HEK293 (cell line): ENCODE data around the gene ARL3.

ENCODE experiments used
- ELK4 ChIP-seq: IDR thresholded peaks from 2 replicates; pipeline ENCODE4 v1.6.1; 2011; ENCODE audit warnings: mild to moderate bottlenecking, low read depth, low read length, borderline replicate concordance
- GLIS1 ChIP-seq: fragments of 450-650 bp; formaldehyde crosslinking; IDR thresholded peaks from 2 replicates; pipeline ENCODE4 v1.5.1; 2016; ENCODE audit warnings: missing biosample characterization, missing genetic modification characterization
- IKZF3 ChIP-seq: fragments of 450-650 bp; IDR thresholded peaks from 2 replicates; pipeline ENCODE4 v1.5.0; 2018; ENCODE audit warnings: missing biosample characterization, mild to moderate bottlenecking, missing genetic modification characterization, moderate library complexity
- KLF1 ChIP-seq: fragments of 450-650 bp; formaldehyde crosslinking; IDR thresholded peaks from 2 replicates; pipeline ENCODE4 v1.5.1; 2016; ENCODE audit warnings: missing biosample characterization, missing genetic modification characterization
- KLF10 ChIP-seq: fragments of 450-650 bp; IDR thresholded peaks from 2 replicates; pipeline ENCODE4 v1.5.1; 2018; ENCODE audit warnings: missing biosample characterization, mild to moderate bottlenecking, missing genetic modification characterization
- KLF17 ChIP-seq: fragments of 450-650 bp; formaldehyde crosslinking; IDR thresholded peaks from 2 replicates; pipeline ENCODE4 v1.5.1; 2016; ENCODE audit warnings: missing biosample characterization, missing genetic modification characterization
- MYNN ChIP-seq: fragments of 450-650 bp; formaldehyde crosslinking; IDR thresholded peaks from 2 replicates; pipeline ENCODE4 v1.5.1; 2016; ENCODE audit warnings: missing biosample characterization, missing genetic modification characterization, borderline replicate concordance
- PRDM10 ChIP-seq: fragments of 450-650 bp; formaldehyde crosslinking; IDR thresholded peaks from 2 replicates; pipeline ENCODE4 v1.5.1; 2016; ENCODE audit warnings: missing biosample characterization, missing genetic modification characterization
- SETDB1 ChIP-seq: IDR thresholded peaks from one replicate; pipeline ENCODE4 v1.6.1; 2017; ENCODE audit warnings: mild to moderate bottlenecking, low read length, moderate library complexity, mixed read lengths; ENCODE audit not compliant: insufficient read length
- TRIM28 ChIP-seq: IDR thresholded peaks from 2 replicates; pipeline ENCODE4 v1.6.1; 2011; ENCODE audit warnings: low read length, control low read depth, borderline replicate concordance
- YY1 ChIP-seq: fragments of 450-650 bp; formaldehyde crosslinking; IDR thresholded peaks from 2 replicates; pipeline ENCODE4 v1.5.1; 2018; ENCODE audit warnings: missing biosample characterization, missing genetic modification characterization
- ZBTB17 ChIP-seq: fragments of 450-650 bp; formaldehyde crosslinking; IDR thresholded peaks from 2 replicates; pipeline ENCODE4 v1.5.1; 2016; ENCODE audit warnings: missing biosample characterization, missing genetic modification characterization
- ZNF114 ChIP-seq: fragments of 450-650 bp; formaldehyde crosslinking; IDR thresholded peaks from 2 replicates; pipeline ENCODE4 v1.5.0; 2017; ENCODE audit warnings: missing biosample characterization, missing genetic modification characterization
- ZNF280C ChIP-seq: fragments of 450-650 bp; formaldehyde crosslinking; IDR thresholded peaks from 2 replicates; pipeline ENCODE4 v1.5.1; 2016; ENCODE audit warnings: missing biosample characterization, missing genetic modification characterization
- ZNF335 ChIP-seq: fragments of 450-650 bp; formaldehyde crosslinking; conservative IDR thresholded peaks from 2 replicates; pipeline ENCODE4 v1.5.1; 2016; ENCODE audit warnings: missing biosample characterization, missing genetic modification characterization
- ZNF513 ChIP-seq: fragments of 450-650 bp; IDR thresholded peaks from 2 replicates; pipeline ENCODE4 v1.5.1; 2018; ENCODE audit warnings: missing biosample characterization, missing genetic modification characterization
- ZNF555 ChIP-seq: fragments of 450-650 bp; formaldehyde crosslinking; conservative IDR thresholded peaks from 2 replicates; pipeline ENCODE4 v1.5.1; 2017; ENCODE audit warnings: missing biosample characterization, mild to moderate bottlenecking, missing genetic modification characterization, inconsistent platforms
- ZNF585B ChIP-seq: fragments of 450-650 bp; formaldehyde crosslinking; IDR thresholded peaks from 2 replicates; pipeline ENCODE4 v1.5.1; 2016; ENCODE audit warnings: missing biosample characterization, missing genetic modification characterization
- ZNF707 ChIP-seq: fragments of 450-650 bp; formaldehyde crosslinking; IDR thresholded peaks from 2 replicates; pipeline ENCODE4 v1.5.1; 2016; ENCODE audit warnings: missing biosample characterization, missing genetic modification characterization
- ZNF76 ChIP-seq: fragments of 450-650 bp; formaldehyde crosslinking; IDR thresholded peaks from 2 replicates; pipeline ENCODE4; 2016; ENCODE audit warnings: low read depth, missing biosample characterization, missing genetic modification characterization, borderline replicate concordance
- ZSCAN16 ChIP-seq: fragments of 450-650 bp; formaldehyde crosslinking; IDR thresholded peaks from 2 replicates; pipeline ENCODE4 v1.5.1; 2016; ENCODE audit warnings: missing biosample characterization, missing genetic modification characterization
- ZSCAN4 ChIP-seq: fragments of 450-650 bp; formaldehyde crosslinking; IDR thresholded peaks from 2 replicates; pipeline ENCODE4 v1.5.1; 2017; ENCODE audit warnings: missing biosample characterization, missing genetic modification characterization
- ZSCAN5A ChIP-seq: fragments of 450-650 bp; formaldehyde crosslinking; IDR thresholded peaks from 2 replicates; pipeline ENCODE4 v1.5.1; 2016; ENCODE audit warnings: missing biosample characterization, missing genetic modification characterization

Gene ARL3

GRCh38 chr10:102645388-102645740, 68.8 kb downstream of the ARL3 start (continued):
- peak; percentile 50 for TF ChIP-seq PRDM10
- no peak for TF ChIP-seq MYNN (tag by site-specific recombination)
- no peak for TF ChIP-seq ZSCAN16 (tag by site-specific recombination)
- TF ChIP-seq ZBTB17 (tag by site-specific recombination), result peak; percentile 35; the same call in 1 of the 2 replicates
- peak; percentile 68 for TF ChIP-seq ZNF335 (tag by site-specific recombination)
- TF ChIP-seq ZNF76 (tag by site-specific recombination), result peak; percentile 82
- no peak for TF ChIP-seq KLF1
- no peak for TF ChIP-seq ZNF114 (tag by site-specific recombination)
- no peak for TF ChIP-seq GLIS1
- TF ChIP-seq ZNF555 (tag by site-specific recombination), result no peak
- no peak for TF ChIP-seq TRIM28
- no peak for TF ChIP-seq IKZF3 (tag by site-specific recombination)
- TF ChIP-seq ELK4, result no peak
- no peak for TF ChIP-seq ZNF707 (tag by site-specific recombination)
- TF ChIP-seq ZSCAN4 (tag by site-specific recombination), result no peak
- TF ChIP-seq YY1 (tag by site-specific recombination), result peak; percentile 52; the same call in 1 of the 2 replicates
- TF ChIP-seq ZSCAN5A (tag by site-specific recombination), result no peak
- TF ChIP-seq ZNF513, result 0 out of 2 replicates have a peak, but pooled peaks have one; percentile 25
- TF ChIP-seq KLF17 (tag by site-specific recombination), result no peak
- no peak for TF ChIP-seq KLF10 (tag by site-specific recombination)
- no peak for TF ChIP-seq ZNF585B
- no peak for TF ChIP-seq ZNF280C (tag by site-specific recombination)
- no peak for TF ChIP-seq SETDB1
